Spleen (tissue), 11 donors: ENCODE data around the gene ULBP1. TPM values are rescaled to one million over a fixed set of nuclear protein-coding genes. Genes with fewer than 3 reads are reported as not detected.
"Not testable (repeated sequence)": the region's sequence is repeated elsewhere in the genome, so short reads cannot be mapped to it uniquely, and the experiment has no call there.

ENCODE experiments used
- DNase-seq: peaks from one replicate; pipeline ENCODE4 v3.0.0-alpha.2; 2020
- H3K27ac ChIP-seq, 8 donors: fragments of 200-600 bp; sonication (generic) in 7 of 8; 1 replicate in 4 of 8; 2 replicates in 4 of 8; pipeline versions ENCODE4 v1.5.0 to v1.8.0; 2016 to 2021; ENCODE audit warnings: inconsistent platforms in 4 of 8, mild to moderate bottlenecking in 4 of 8, moderate library complexity in 1 of 8
- H3K27me3 ChIP-seq, 7 donors: fragments of 200-600 bp; sonication (generic) in 6 of 7; replicated peaks in 1 of 7; 1 replicate in 4 of 7; 2 replicates in 3 of 7; pipeline versions ENCODE4 v1.5.0 to v1.8.0; 2016 to 2021; ENCODE audit warnings: inconsistent platforms in 3 of 7, mild to moderate bottlenecking in 1 of 7
- H3K36me3 ChIP-seq, 6 donors: fragments of 200-600 bp; sonication (generic) in 5 of 6; 1 replicate in 4 of 6; 2 replicates in 2 of 6; pipeline versions ENCODE4 v1.5.0 to v1.8.0; 2016 to 2021; ENCODE audit warnings: inconsistent platforms in 2 of 6
- H3K4me1 ChIP-seq, 6 donors: fragments of 200-600 bp; sonication (generic) in 5 of 6; 1 replicate in 3 of 6; 2 replicates in 3 of 6; pipeline versions ENCODE4 v1.5.0 to v1.8.0; 2016 to 2021; ENCODE audit warnings: inconsistent platforms in 3 of 6
- H3K4me3 ChIP-seq, 8 donors: fragments of 200-600 bp; sonication (generic) in 7 of 8; 1 replicate in 4 of 8; 2 replicates in 4 of 8; pipeline versions ENCODE4 v1.5.0 to v1.8.0; 2016 to 2021; ENCODE audit warnings: inconsistent platforms in 4 of 8, mild to moderate bottlenecking in 4 of 8, moderate library complexity in 2 of 8
- H3K9me3 ChIP-seq, 8 donors: fragments of 200-600 bp; sonication (generic) in 7 of 8; 1 replicate in 4 of 8; 2 replicates in 4 of 8; pipeline versions ENCODE4 v1.5.0 to v1.8.0; 2016 to 2021; ENCODE audit warnings: inconsistent platforms in 4 of 8
- CTCF ChIP-seq, 11 experiments: fragments of 200-600 bp in 7 of 11; fragments of 450-650 bp in 4 of 11; sonication (generic) in 4 of 11; IDR thresholded peaks in 8 of 11; conservative IDR thresholded peaks in 3 of 11; 1 replicate in 7 of 11; 2 replicates in 4 of 11; pipeline versions ENCODE4 v1.4.0 to v1.8.0; 2016 to 2021; ENCODE audit warnings: antibody characterized with exemption in 11 of 11, inconsistent platforms in 4 of 11, mild to moderate bottlenecking in 1 of 11
- POLR2A ChIP-seq, 3 donors: fragments of 450-650 bp; IDR thresholded peaks; one replicate each; pipeline ENCODE4 v1.5.1; 2017; ENCODE audit warnings: antibody characterized with exemption in 3 of 3, mild to moderate bottlenecking in 1 of 3
- POLR2AphosphoS5 ChIP-seq, 3 donors: sonication (generic); formaldehyde crosslinking; IDR thresholded peaks; one replicate each; pipeline ENCODE4 v1.5.1; 2017; ENCODE audit warnings: antibody characterized with exemption in 3 of 3
- WGBS, 5 donors: extraction: QIAGEN DNeasy Blood & Tissue Kit in 3 of 5; methylation state at CpG; one replicate each; pipeline versions ENCODE4 v1.1.5 to v1.1.7; 2013 to 2018; 5-methylcytosine and 5-hydroxymethylcytosine counted together
- intact Hi-C: fragments of 100-400 bp; cut with DNase I; formaldehyde crosslinking; loops from one replicate; pipeline ENCODE4 v1.15.0; 2023; ENCODE audit warnings: low total_unique reads
- polyA plus RNA-seq, 3 donors: library from polyadenylated mRNA; stranded (reverse); fragments of 200-250 nt; gene quantifications; one replicate each; pipeline ENCODE4 v1.2.1, GENCODE V29; 2013
- total RNA-seq, 7 donors: library from RNA; depleted of rRNA in 3 of 7; stranded (reverse); fragments of >200 nt in 3 of 7; fragmentation: NEBNext Ultra II Directional in 4 of 7; extraction: Animal tissue kit (Norgen Biotek cat#: 25700) in 4 of 7; gene quantifications; one replicate each; pipeline versions ENCODE4 v1.1.0 to v1.2.1, GENCODE V29; 2016 to 2021
- donor health status: healthy with polysubstance abuse.
- donor health status: DM: no; HTN: no; CAD: no; lungs with moderate emphysema.
- donor health status: DM: no; HTN: no; CAD: no.
- donor health status: Bipolar disorder and iron deficiency.
- donor health status: healthy.
- donor health status: DM: no; HTN: no; CAD: no.
- donor health status: DM: yes; HTN: yes; CAD: no.

The ULBP1 gene
- total and polyA plus RNA-seq, 10 donors = 0.03 to 0.34 (median 0.15) TPM; not detected in 6

GRCh38 chr6:149935246-149935645 is 28.5 kb upstream of the ULBP1 start:
- H3K27me3 ChIP-seq = peaks cover 2 to 100% (median 86%) of the 10 kb centered on the region in 7 donors
- no peak for TF ChIP-seq CTCF (IDR thresholded peaks at IDR 0.05 in 8 of 11, conservative IDR thresholded peaks at IDR 0.05 in 3 of 11)
- no peak for TF ChIP-seq POLR2A (IDR thresholded peaks at IDR 0.05)
- TF ChIP-seq POLR2AphosphoS5 (IDR thresholded peaks at IDR 0.05) = no peak
- H3K9me3 ChIP-seq = no peaks in the 10 kb centered on the region
- intact Hi-C loops = loop anchor here (2.0 kb wide), 1 partner anchor 82 kb away; no protein-coding TSS in a partner anchor
- 44 to 60% (median 57%) methylated on average over 3 to 4 of the region's 4 CpGs for WGBS, 5 donors
- no peaks in the 10 kb centered on the region for H3K36me3 ChIP-seq
- peaks cover 11 to 28% (median 14%) of the 10 kb centered on the region in 6 donors for H3K4me1 ChIP-seq
- H3K4me3 ChIP-seq = no peak overlapping the region
- DNase-seq = no peak
- H3K27ac ChIP-seq = no peak overlapping the region

GRCh38 chr6:149935668-149936067 is 28.1 kb upstream of the ULBP1 start:
- 42 to 49% (median 43%) methylated on average over 2 of the region's 2 CpGs for WGBS, 5 donors
- H3K27me3 ChIP-seq = peaks cover 2 to 100% (median 88%) of the 10 kb centered on the region in 7 donors
- intact Hi-C loops = loop anchor here (2.0 kb wide), 1 partner anchor 81 kb away; no protein-coding TSS in a partner anchor
- TF ChIP-seq POLR2AphosphoS5 (IDR thresholded peaks at IDR 0.05) = no peak
- no peak for DNase-seq
- no peaks in the 10 kb centered on the region for H3K36me3 ChIP-seq
- no peak overlapping the region for H3K4me3 ChIP-seq
- no peak overlapping the region for H3K27ac ChIP-seq
- peaks cover 11 to 32% (median 16%) of the 10 kb centered on the region in 6 donors for H3K4me1 ChIP-seq
- no peaks in the 10 kb centered on the region for H3K9me3 ChIP-seq

DNA sequence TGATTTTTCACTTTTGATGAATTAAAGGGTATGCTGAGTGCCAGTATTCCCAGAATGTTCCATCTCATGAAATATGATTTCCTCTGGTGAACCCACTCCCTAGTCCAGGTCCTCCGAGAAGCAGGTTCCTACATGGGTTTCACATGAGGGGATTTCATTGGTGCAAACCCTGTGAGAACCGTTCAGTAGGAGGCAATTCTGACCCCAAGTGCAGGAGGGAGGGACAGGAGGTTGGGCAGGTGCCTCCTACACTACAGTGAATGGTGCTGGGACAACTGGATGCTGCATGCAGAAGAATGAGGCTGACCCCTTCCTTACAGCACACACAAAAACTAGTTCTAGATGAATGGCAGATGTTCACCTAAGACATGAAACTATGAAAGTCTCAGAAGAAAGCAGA is 27.0 kb upstream of the ULBP1 start:
- H3K4me3 ChIP-seq = no peak overlapping the region
- H3K27me3 ChIP-seq = peaks cover 2 to 100% (median 89%) of the 10 kb centered on the region in 7 donors
- no peak overlapping the region for H3K27ac ChIP-seq
- 31 to 40% (median 34%) methylated on average over 2 of the region's 2 CpGs for WGBS, 5 donors
- no peak for DNase-seq
- intact Hi-C loops = no loop called here
- no peaks in the 10 kb centered on the region for H3K9me3 ChIP-seq
- TF ChIP-seq POLR2A (IDR thresholded peaks at IDR 0.05) (no peak), POLR2AphosphoS5 (IDR thresholded peaks at IDR 0.05) (no peak), CTCF (IDR thresholded peaks at IDR 0.05 in 8 of 11, conservative IDR thresholded peaks at IDR 0.05 in 3 of 11) (no peak)
- H3K4me1 ChIP-seq = peaks cover 11 to 43% (median 27%) of the 10 kb centered on the region in 6 donors
- no peaks in the 10 kb centered on the region for H3K36me3 ChIP-seq

- DNase-seq, H3K27ac ChIP-seq, intact Hi-C loops, H3K9me3 ChIP-seq, H3K36me3 ChIP-seq: not testable (repeated sequence)
- Histone ChIP-seq H3K4me3 (peak overlapping the region in 7 of 8 donors; percentile 40 to 74 (median 46)), H3K4me1 (peaks cover 11 to 50% (median 34%) of the 10 kb centered on the region in 6 donors), H3K27me3 (peaks cover 2 to 100% (median 89%) of the 10 kb centered on the region in 7 donors)
- TF ChIP-seq CTCF (IDR thresholded peaks at IDR 0.05 in 8 of 11, conservative IDR thresholded peaks at IDR 0.05 in 3 of 11) = peak in 1 of 11 experiments; percentile 13
- WGBS, 5 donors = 1 to 4% (median 2%) methylated on average over 14 to 18 of the region's 20 CpGs
These were observed 25.7 kb upstream of the ULBP1 start for GRCh38 chr6:149938013-149938570.
